NCI-H2196 (cell line): ENCODE data around the gene IAH1.

ENCODE experiments used
- DNase-seq: peaks from one replicate; lab custom pipeline; 2025; ENCODE audit not compliant: unreplicated experiment; lab: John Stamatoyannopoulos, UW

IAH1 gene

DNA sequence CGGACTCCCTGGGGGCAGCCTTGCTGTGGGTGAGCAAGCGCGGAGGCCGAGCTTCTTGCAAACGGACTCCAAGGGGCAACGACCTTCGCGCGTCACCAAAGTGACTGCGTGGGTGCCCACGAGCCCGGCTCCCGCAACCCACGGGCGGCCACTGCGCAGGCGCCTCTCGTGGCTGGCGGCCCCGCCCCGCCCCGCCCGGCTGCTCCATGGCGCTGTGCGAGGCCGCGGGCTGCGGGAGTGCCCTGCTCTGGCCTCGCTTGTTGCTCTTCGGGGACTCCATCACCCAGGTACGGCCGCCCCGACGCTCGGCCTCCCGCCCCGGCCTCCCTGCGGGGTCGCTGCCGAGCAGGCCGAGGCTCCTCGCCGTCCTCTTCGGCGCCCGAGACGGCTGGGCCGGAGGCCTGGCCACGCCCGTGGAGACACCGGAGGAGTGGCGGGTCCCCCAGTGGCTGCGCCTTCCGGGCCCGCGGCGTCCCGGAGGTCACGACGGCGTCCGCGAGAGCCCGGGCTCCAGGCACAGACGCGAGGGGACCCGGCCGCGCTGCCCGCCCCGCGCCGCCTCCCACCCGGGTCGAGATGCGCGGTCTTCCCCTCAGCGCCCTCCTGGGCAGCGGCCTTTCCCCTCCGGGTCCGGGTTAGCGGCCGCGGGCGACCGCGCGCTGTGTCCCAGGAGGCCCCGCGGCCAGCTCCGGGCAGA, at the start of gene IAH1:
TSS of gene IAH1 (plus strand) at position 191 of the 697 bp plus-strand sequence. CDS start at position 207, 16 bp downstream.
- peak; percentile 45 for DNase-seq

DNA sequence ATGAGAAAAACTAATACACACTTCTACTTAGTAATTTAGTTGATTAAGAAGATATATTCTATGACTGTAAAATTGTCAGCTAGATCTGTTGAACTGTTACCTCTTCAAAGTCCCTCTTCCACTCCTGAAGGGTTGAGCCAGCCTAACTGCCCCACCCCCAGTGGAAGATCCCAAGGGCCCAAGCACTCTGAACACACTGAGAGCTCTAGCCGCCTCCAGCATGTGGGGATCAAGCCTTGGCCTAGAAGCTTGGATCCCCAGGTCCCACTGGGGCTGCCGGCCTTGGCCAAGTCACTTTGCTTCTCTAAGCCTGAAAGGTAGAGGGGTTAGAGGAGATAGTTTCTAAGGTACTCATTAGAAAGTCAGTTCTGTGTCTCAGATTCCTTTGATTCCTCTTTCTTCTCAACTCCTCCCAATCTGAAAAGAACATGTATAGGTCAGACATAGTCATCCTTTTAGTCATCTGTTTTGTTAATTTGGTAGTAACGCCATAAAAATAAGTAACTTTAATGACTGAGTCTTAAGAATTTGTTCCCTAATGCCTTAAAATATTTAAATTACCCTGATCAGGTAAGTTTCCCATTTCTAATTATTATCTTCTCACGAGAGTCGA, 45.3 kb upstream of the IAH1 start:
- no peak for DNase-seq

DNA sequence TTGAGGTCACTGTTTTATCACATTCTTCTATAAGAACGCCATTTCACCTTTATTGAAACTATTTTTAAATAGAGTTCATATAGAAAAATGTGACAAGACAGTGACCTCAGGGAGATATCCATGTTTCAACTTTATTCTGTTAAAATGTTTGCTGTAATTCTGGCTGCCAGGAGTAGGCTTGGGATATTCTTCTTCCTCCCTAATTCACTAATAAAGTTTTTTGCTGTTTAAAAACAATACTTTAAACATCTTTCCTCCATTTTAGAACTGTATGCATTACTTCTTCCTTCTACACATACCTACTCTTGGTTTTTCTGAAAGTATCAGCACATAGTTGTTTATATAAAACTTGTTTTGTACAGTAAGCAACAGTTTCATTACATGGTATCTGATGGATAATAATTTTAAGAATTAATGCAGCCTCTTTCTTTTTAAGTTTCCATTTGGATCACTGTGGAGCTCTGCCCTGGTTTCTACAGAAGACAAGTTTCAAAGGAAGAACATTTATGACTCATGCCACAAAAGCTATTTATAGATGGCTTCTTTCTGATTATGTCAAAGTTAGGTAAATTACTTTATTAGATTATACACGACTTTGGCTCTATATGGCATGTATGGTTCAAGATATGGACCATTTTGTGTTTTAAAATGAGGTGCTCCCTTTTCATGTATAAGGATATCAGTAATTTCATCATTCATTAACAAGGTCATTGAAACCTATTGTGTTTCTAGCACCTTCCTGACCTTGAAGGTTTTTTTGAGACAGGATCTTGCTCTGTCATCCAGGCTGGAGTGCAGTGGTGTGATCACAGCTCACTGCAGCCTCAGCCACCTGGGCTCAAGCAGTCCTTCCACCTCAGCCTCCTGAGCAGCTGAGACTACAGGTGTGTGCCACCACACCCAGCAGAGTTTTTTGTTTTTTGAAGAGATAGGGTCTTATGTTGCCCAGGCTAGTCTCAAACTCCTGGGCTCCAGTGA, 43.7 kb upstream of the IAH1 start:
- no peak for DNase-seq

GRCh38 chr2:9434489-9434888, 39.9 kb upstream of the IAH1 start:
- no peak for DNase-seq

DNA sequence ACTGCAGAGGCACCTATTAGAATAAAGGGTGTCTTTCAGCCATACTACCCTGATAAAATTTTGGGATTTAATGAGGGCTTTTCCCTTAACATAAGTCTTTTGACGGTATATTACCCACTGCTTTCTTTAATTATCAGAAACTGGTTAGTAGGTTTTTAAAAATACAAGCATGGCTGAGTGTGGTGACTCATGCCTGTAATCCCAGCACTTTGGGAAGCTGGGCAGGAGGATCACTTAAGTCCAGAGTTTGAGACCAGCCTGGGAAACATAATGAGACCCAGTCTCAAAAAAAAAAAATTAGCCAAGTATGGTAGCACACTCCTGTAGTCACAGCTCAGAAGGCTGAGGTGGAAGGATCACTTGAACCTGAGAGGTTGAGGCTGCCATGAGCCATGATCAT, 34.8 kb upstream of the IAH1 start:
- no peak for DNase-seq

DNA sequence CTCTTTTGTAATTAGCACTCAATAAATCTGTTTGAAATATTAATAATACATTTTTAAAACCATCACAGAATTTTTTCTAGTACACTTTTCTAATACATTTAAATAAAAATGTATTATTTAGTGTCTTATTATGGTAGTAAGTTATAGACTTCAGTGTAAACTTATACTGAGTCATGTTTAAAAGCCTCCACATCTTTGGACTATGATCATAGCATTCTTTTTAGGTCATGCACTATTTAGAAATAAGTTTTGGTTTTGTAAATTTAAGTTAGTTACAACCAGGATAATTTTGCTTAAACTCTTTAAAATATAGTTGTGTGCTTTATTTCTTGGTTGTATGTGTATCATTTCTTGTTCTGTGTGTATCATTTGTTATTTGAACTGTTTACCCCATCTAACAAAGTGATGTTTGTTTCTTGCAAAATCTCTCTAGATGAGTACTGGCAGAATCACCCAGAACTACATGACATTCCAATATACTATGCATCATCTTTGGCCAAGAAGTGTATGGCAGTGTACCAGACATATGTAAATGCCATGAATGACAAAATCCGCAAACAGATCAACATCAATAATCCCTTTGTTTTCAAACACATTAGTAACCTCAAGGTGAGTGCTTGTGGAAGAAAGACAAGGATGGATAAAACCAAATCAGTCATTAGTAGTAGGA, 34.2 kb upstream of the IAH1 start:
- DNase-seq = no peak

- DNase-seq = no peak
Observed at GRCh38 chr2:9441556-9441955, 32.8 kb upstream of the IAH1 start.

DNA sequence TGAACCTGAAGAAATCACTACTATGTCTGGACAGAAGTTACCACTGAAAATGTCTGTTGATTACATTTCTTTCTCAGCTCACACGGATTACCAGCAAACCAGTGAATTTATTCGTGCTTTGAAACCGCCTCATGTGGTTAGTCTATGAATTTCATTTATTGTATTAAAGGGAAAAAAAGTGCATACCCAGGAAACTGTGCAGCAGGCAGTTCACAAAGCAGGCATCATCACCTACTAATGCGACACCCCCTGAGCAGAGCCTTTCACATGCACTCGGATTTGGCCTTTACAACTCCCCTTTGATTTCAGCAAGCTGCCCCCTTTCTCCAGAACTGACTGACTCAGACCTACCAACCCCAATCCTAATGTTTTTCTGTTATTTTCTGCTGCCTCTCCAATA, 30.8 kb upstream of the IAH1 start:
- no peak for DNase-seq

GRCh38 chr2:9445089-9445488, 29.3 kb upstream of the IAH1 start:
- no peak for DNase-seq

DNA sequence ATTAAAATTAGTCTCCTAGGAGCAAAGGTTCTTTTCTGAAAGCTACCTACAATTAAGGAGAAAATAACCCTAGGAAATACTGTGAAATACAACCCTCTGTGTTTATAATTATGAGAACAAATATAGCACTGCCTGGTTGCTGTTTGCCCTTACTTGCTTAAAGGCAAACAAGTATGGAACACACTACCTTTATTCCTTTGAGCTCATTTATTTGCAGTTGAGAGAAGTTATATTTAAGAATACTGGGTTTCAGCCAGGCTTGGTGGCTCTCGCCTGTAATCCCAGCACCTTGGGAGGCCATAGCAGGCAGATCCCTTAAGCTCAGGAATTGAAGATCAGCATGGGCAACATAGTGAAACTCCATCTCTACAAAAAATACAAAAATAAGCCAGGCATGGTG, 23.1 kb upstream of the IAH1 start:
- no peak for DNase-seq

- no peak for DNase-seq
Observed at GRCh38 chr2:9460441-9461017, 13.8 kb upstream of the IAH1 start.

- no peak for DNase-seq
Observed at GRCh38 chr2:9461079-9461478, 13.3 kb upstream of the IAH1 start.

- no peak for DNase-seq
Observed at GRCh38 chr2:9462313-9462712, 12.0 kb upstream of the IAH1 start.

DNA sequence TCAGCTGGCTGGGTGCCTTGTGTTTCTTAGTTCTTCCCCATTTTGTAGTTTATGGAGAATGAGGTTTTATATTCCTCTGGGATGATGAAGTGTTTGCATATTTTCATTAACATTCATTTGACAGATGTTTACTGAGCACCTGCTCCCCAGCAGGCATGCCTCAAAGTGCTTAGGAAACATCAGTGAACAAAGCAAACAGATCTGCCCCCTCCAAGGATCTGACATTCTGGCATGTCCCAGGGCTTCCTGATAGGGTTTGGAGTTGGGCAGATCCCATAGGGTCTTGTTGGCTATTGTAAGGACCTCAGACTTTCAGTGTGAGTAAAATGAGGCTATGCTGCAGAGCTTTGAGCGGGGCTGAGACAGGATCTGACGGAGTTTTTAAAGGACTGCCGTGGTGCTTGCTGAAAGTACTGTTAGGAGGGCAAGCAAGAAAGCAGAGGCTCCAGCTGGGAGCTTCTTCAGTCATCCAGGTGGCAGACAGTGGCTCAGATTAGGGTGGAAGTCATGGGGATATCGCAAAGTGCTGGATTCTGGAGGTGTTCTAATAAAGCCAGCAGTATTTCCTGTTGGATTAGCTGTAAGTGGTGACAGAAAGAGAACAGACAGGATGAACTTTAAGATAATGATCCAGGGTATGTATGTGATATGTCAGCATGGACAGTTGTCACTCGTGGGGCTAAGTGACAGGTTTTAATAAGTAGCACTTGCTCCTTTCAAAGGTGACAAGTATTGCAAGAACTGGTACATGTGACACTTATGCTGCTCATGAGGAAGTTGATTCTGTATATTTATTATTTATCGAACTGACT, 11.3 kb upstream of the IAH1 start:
- DNase-seq = peak; percentile 22

DNA sequence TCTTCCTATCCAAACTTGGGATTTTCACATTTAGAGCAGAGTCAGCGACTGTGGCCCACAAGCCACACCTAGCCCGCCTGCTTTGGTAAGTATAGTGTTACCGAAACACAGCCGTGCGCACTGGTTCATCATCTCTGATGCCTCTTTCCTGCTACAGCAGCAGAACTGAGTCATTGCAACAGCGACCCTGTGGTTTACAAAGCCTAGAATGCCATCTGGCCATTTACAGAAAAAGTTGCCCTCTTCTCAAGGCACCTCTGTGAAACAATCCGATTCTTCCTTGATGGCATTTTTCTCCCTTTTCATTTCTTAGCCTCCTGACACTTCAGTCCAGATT, 10.7 kb upstream of the IAH1 start:
- DNase-seq = peak; percentile 16

DNA sequence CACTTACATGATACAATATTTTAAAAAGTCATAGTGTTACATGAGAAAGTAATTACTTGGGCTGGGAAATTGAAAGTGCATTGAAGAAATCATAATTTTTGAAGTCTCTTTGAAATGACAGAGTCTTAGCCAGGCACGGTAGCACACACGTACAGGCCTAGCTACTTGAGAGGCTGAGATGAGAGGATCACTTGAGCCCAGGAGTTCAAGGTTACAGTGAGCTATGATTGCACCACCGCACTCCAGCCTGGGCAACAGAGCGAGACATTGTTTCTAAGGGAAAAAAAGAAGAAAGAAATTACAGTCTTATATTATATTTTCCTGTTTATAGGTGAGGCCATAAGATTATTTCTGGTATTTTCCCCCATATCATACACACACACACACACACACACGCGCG, 9.2 kb upstream of the IAH1 start:
- DNase-seq = no peak

- DNase-seq = no peak
Observed at GRCh38 chr2:9466147-9466683, 8.1 kb upstream of the IAH1 start.

DNA sequence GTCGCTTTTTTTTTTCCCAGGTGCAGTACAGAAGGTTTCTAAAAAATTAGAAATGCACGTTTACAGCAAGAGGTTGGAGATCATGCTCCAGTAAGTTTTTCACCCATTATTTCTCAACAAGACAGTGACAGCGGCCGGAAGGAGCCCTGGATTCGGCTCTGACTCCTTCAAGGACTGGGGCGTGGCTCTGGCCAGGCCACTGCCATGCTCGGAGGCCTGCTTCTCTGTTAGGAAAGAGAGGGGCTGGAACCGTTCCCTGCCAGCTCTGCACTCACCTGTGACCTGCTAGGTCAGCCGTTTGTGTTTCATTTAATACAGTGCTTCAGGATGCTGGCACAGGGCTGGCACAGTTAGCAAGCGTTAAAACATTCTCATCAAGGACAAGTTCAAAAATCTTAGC, 6.7 kb upstream of the IAH1 start:
- no peak for DNase-seq

DNA sequence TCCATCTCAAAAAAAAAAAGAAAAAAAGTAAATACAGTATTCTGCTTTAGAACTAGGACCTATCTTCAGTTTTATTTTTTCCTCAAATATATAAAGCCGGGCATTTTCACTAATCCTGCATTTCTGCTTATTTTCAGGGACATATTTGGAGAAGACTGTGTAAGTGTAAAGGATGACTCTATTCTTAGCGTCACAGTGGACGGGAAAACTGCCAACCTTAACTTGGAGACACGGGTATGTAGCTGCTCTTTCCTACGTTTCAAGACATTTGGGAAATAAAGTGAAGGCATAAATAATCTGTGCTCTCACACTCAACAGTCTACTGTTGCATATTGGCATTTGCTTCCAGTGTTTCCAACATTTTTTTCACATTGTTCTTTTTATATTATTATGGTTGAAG, 3.1 kb upstream of the IAH1 start:
- no peak for DNase-seq

- no peak for DNase-seq
Observed at GRCh38 chr2:9472511-9472910, 1.8 kb upstream of the IAH1 start.
